A673 (cell line): ENCODE measurements around the gene KIFAP3.

ENCODE experiments used
- EZH2 ChIP-seq: fragments of 200-600 bp; sonication (generic); IDR thresholded peaks from 2 replicates; pipeline ENCODE4 v1.6.1; 2017; ENCODE audit warnings: borderline replicate concordance, low read depth, mild to moderate bottlenecking, mixed read lengths, antibody characterized with exemption, low read length; ENCODE audit not compliant: poor library complexity, severe bottlenecking
- TF ChIP-seq, protein P1 (sequence below): fragments of 300-800, 200-600 bp; sonication (generic); conservative IDR thresholded peaks from 2 replicates; pipeline ENCODE4 v1.5.1; 2017; ENCODE audit warnings: low read depth, mild to moderate bottlenecking, antibody characterized with exemption, low read length, moderate library complexity, mixed read lengths

GRCh38 chr1:169915150-169915549, 159.3 kb downstream of the KIFAP3 start:
- TF ChIP-seq, protein P1, sequence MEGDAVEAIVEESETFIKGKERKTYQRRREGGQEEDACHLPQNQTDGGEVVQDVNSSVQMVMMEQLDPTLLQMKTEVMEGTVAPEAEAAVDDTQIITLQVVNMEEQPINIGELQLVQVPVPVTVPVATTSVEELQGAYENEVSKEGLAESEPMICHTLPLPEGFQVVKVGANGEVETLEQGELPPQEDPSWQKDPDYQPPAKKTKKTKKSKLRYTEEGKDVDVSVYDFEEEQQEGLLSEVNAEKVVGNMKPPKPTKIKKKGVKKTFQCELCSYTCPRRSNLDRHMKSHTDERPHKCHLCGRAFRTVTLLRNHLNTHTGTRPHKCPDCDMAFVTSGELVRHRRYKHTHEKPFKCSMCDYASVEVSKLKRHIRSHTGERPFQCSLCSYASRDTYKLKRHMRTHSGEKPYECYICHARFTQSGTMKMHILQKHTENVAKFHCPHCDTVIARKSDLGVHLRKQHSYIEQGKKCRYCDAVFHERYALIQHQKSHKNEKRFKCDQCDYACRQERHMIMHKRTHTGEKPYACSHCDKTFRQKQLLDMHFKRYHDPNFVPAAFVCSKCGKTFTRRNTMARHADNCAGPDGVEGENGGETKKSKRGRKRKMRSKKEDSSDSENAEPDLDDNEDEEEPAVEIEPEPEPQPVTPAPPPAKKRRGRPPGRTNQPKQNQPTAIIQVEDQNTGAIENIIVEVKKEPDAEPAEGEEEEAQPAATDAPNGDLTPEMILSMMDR = no peak
- no peak for TF ChIP-seq EZH2
